ENCODE results near the gene USP17L28.
"Not testable (repeated sequence)": the region's sequence is repeated elsewhere in the genome, so short reads cannot be mapped to it uniquely, and the experiment has no call there.

Gene USP17L28

GRCh38 chr4:9348593-9348992 lies at the start of gene USP17L28:
TSS of gene USP17L28 (plus strand) at chr4:9348893. CDS start at chr4:9348893, 0 bp downstream.
- H3K27ac ChIP-seq (ENCODE audit: low read length); H3K4me3 ChIP-seq (ENCODE audit: low read length); H3K4me1 ChIP-seq (ENCODE audit: control insufficient read depth, low read depth, low read length); H3K9ac ChIP-seq (ENCODE audit: low read length); H3K36me3 ChIP-seq (ENCODE audit: control insufficient read depth, low read depth, low read length); H3K9me3 ChIP-seq (ENCODE audit: control insufficient read depth, low read depth, low read length); H3K27me3 ChIP-seq (ENCODE audit: control insufficient read depth, insufficient read depth, low read length): not testable (repeated sequence)

GRCh38 chr4:9324191-9324590 lies 24.5 kb upstream of the USP17L28 start:
- H3K36me3 ChIP-seq (ENCODE audit: control insufficient read depth, low read depth, low read length); H3K9ac ChIP-seq (ENCODE audit: low read length); H3K4me3 ChIP-seq (ENCODE audit: low read length); H3K27me3 ChIP-seq (ENCODE audit: control insufficient read depth, insufficient read depth, low read length); H3K27ac ChIP-seq (ENCODE audit: low read length); H3K9me3 ChIP-seq (ENCODE audit: control insufficient read depth, low read depth, low read length); H3K4me1 ChIP-seq (ENCODE audit: control insufficient read depth, low read depth, low read length): not testable (repeated sequence)

- H3K36me3 ChIP-seq (ENCODE audit: control insufficient read depth, low read depth, low read length); H3K9ac ChIP-seq (ENCODE audit: low read length); H3K4me3 ChIP-seq (ENCODE audit: low read length); H3K27ac ChIP-seq (ENCODE audit: low read length); H3K4me1 ChIP-seq (ENCODE audit: control insufficient read depth, low read depth, low read length); H3K27me3 ChIP-seq (ENCODE audit: control insufficient read depth, insufficient read depth, low read length); H3K9me3 ChIP-seq (ENCODE audit: control insufficient read depth, low read depth, low read length): not testable (repeated sequence)
Measured at GRCh38 chr4:9324865-9325264, 23.8 kb upstream of the USP17L28 start, which contains the start of gene USP17L24. TSS of gene USP17L24 (plus strand) at chr4:9325165. CDS start at chr4:9325165, 0 bp downstream.

- H3K9me3 ChIP-seq (ENCODE audit: control insufficient read depth, low read depth, low read length); H3K36me3 ChIP-seq (ENCODE audit: control insufficient read depth, low read depth, low read length); H3K27me3 ChIP-seq (ENCODE audit: control insufficient read depth, insufficient read depth, low read length); H3K9ac ChIP-seq (ENCODE audit: low read length); H3K27ac ChIP-seq (ENCODE audit: low read length); H3K4me1 ChIP-seq (ENCODE audit: control insufficient read depth, low read depth, low read length); H3K4me3 ChIP-seq (ENCODE audit: low read length): not testable (repeated sequence)
Measured at GRCh38 chr4:9329611-9330010, 19.1 kb upstream of the USP17L28 start, which contains the start of gene USP17L25. TSS of gene USP17L25 (plus strand) at chr4:9329911. CDS start at chr4:9329911, 0 bp downstream.

- H3K4me3 ChIP-seq (ENCODE audit: low read length); H3K27ac ChIP-seq (ENCODE audit: low read length); H3K36me3 ChIP-seq (ENCODE audit: control insufficient read depth, low read depth, low read length); H3K27me3 ChIP-seq (ENCODE audit: control insufficient read depth, insufficient read depth, low read length); H3K4me1 ChIP-seq (ENCODE audit: control insufficient read depth, low read depth, low read length); H3K9me3 ChIP-seq (ENCODE audit: control insufficient read depth, low read depth, low read length); H3K9ac ChIP-seq (ENCODE audit: low read length): not testable (repeated sequence)
Measured at GRCh38 chr4:9334358-9334757, 14.3 kb upstream of the USP17L28 start, which contains the start of gene USP17L26. TSS of gene USP17L26 (plus strand) at chr4:9334658. CDS start at chr4:9334658, 0 bp downstream.

GRCh38 chr4:9339103-9339502 lies 9.6 kb upstream of the USP17L28 start, which contains the start of gene USP17L5:
TSS of gene USP17L5 (plus strand) at chr4:9339403. CDS start at chr4:9339403, 0 bp downstream.
- not testable (repeated sequence) for H3K4me3 ChIP-seq (ENCODE audit: low read length); H3K27me3 ChIP-seq (ENCODE audit: control insufficient read depth, insufficient read depth, low read length); H3K9me3 ChIP-seq (ENCODE audit: control insufficient read depth, low read depth, low read length); H3K36me3 ChIP-seq (ENCODE audit: control insufficient read depth, low read depth, low read length); H3K27ac ChIP-seq (ENCODE audit: low read length); H3K4me1 ChIP-seq (ENCODE audit: control insufficient read depth, low read depth, low read length); H3K9ac ChIP-seq (ENCODE audit: low read length)

- H3K27me3 ChIP-seq (ENCODE audit: control insufficient read depth, insufficient read depth, low read length); H3K9me3 ChIP-seq (ENCODE audit: control insufficient read depth, low read depth, low read length); H3K9ac ChIP-seq (ENCODE audit: low read length); H3K4me1 ChIP-seq (ENCODE audit: control insufficient read depth, low read depth, low read length); H3K4me3 ChIP-seq (ENCODE audit: low read length); H3K36me3 ChIP-seq (ENCODE audit: control insufficient read depth, low read depth, low read length); H3K27ac ChIP-seq (ENCODE audit: low read length): not testable (repeated sequence)
Measured at GRCh38 chr4:9343848-9344247, 4.8 kb upstream of the USP17L28 start, which contains the start of gene USP17L27. TSS of gene USP17L27 (plus strand) at chr4:9344148. CDS start at chr4:9344148, 0 bp downstream.

GRCh38 chr4:9350866-9351265 lies 2.2 kb downstream of the USP17L28 start:
- not testable (repeated sequence) for H3K27me3 ChIP-seq (ENCODE audit: control insufficient read depth, insufficient read depth, low read length); H3K27ac ChIP-seq (ENCODE audit: low read length); H3K4me3 ChIP-seq (ENCODE audit: low read length); H3K4me1 ChIP-seq (ENCODE audit: control insufficient read depth, low read depth, low read length); H3K36me3 ChIP-seq (ENCODE audit: control insufficient read depth, low read depth, low read length); H3K9me3 ChIP-seq (ENCODE audit: control insufficient read depth, low read depth, low read length); H3K9ac ChIP-seq (ENCODE audit: low read length)

GRCh38 chr4:9353338-9353737 lies 4.6 kb downstream of the USP17L28 start, which contains the start of gene USP17L29:
TSS of gene USP17L29 (plus strand) at chr4:9353638. CDS start at chr4:9353638, 0 bp downstream.
- H3K4me3 ChIP-seq (ENCODE audit: low read length); H3K9me3 ChIP-seq (ENCODE audit: control insufficient read depth, low read depth, low read length); H3K27ac ChIP-seq (ENCODE audit: low read length); H3K27me3 ChIP-seq (ENCODE audit: control insufficient read depth, insufficient read depth, low read length); H3K4me1 ChIP-seq (ENCODE audit: control insufficient read depth, low read depth, low read length); H3K9ac ChIP-seq (ENCODE audit: low read length); H3K36me3 ChIP-seq (ENCODE audit: control insufficient read depth, low read depth, low read length): not testable (repeated sequence)

GRCh38 chr4:9362829-9363228 lies 14.1 kb downstream of the USP17L28 start, which contains the start of gene USP17L30:
TSS of gene USP17L30 (plus strand) at chr4:9363129. CDS start at chr4:9363129, 0 bp downstream.
- not testable (repeated sequence) for H3K4me3 ChIP-seq (ENCODE audit: low read length); H3K27ac ChIP-seq (ENCODE audit: low read length); H3K36me3 ChIP-seq (ENCODE audit: control insufficient read depth, low read depth, low read length); H3K27me3 ChIP-seq (ENCODE audit: control insufficient read depth, insufficient read depth, low read length); H3K4me1 ChIP-seq (ENCODE audit: control insufficient read depth, low read depth, low read length); H3K9me3 ChIP-seq (ENCODE audit: control insufficient read depth, low read depth, low read length); H3K9ac ChIP-seq (ENCODE audit: low read length)

- H3K4me3 ChIP-seq (ENCODE audit: low read length); H3K36me3 ChIP-seq (ENCODE audit: control insufficient read depth, low read depth, low read length); H3K9me3 ChIP-seq (ENCODE audit: control insufficient read depth, low read depth, low read length); H3K4me1 ChIP-seq (ENCODE audit: control insufficient read depth, low read depth, low read length); H3K9ac ChIP-seq (ENCODE audit: low read length); H3K27ac ChIP-seq (ENCODE audit: low read length); H3K27me3 ChIP-seq (ENCODE audit: control insufficient read depth, insufficient read depth, low read length): not testable (repeated sequence)
Measured at GRCh38 chr4:9379881-9380280, 31.2 kb downstream of the USP17L28 start.

- H3K27me3 ChIP-seq (ENCODE audit: control insufficient read depth, insufficient read depth, low read length); H3K4me3 ChIP-seq (ENCODE audit: low read length); H3K9me3 ChIP-seq (ENCODE audit: control insufficient read depth, low read depth, low read length); H3K36me3 ChIP-seq (ENCODE audit: control insufficient read depth, low read depth, low read length); H3K9ac ChIP-seq (ENCODE audit: low read length); H3K27ac ChIP-seq (ENCODE audit: low read length); H3K4me1 ChIP-seq (ENCODE audit: control insufficient read depth, low read depth, low read length): not testable (repeated sequence)
Measured at GRCh38 chr4:9381012-9381534, 32.4 kb downstream of the USP17L28 start.
